Measurements from ENCODE around the gene WNT5B. TPM values are rescaled to one million over a fixed set of nuclear protein-coding genes. Genes with fewer than 3 reads are reported as not detected.
A peak's percentile ranks its signal among the peaks of the same experiment; 100 is the strongest.
"Not testable (repeated sequence)": the region's sequence is repeated elsewhere in the genome, so short reads cannot be mapped to it uniquely, and the experiment has no call there.

The WNT5B gene
- total RNA-seq, 1 donor = 59.0 TPM

- peak within 1 kb of the TSS; percentile 33 for H2AFZ ChIP-seq (ENCODE audit: low read length)
- H3K4me1 ChIP-seq (ENCODE audit: insufficient read depth, low read length) = peaks cover 61% of the 10 kb centered on the region
- H3K4me2 ChIP-seq (ENCODE audit: insufficient read depth, low read length) = peak within 1 kb of the TSS; percentile 93
- no peaks in the 10 kb centered on the region for H3K27me3 ChIP-seq (ENCODE audit: insufficient read depth, low read length)
- H4K20me1 ChIP-seq (ENCODE audit: insufficient read depth, low read length) = peaks cover 39% of the 10 kb centered on the region
- H3K27ac ChIP-seq (ENCODE audit: low read depth, low read length) = peak within 1 kb of the TSS; percentile 86
- peaks cover 88% of the 10 kb centered on the region for H3K79me2 ChIP-seq (ENCODE audit: insufficient read depth, low read length)
- peak within 1 kb of the TSS; percentile 75 for H3K4me3 ChIP-seq (ENCODE audit: insufficient read depth, low read length)
- no peaks in the 10 kb centered on the region for H3K9me3 ChIP-seq (ENCODE audit: low read depth, low read length)
- peak; percentile 95 for DNase-seq (ENCODE audit: insufficient read length, low spot score, missing footprints)
- TF ChIP-seq, protein P1, sequence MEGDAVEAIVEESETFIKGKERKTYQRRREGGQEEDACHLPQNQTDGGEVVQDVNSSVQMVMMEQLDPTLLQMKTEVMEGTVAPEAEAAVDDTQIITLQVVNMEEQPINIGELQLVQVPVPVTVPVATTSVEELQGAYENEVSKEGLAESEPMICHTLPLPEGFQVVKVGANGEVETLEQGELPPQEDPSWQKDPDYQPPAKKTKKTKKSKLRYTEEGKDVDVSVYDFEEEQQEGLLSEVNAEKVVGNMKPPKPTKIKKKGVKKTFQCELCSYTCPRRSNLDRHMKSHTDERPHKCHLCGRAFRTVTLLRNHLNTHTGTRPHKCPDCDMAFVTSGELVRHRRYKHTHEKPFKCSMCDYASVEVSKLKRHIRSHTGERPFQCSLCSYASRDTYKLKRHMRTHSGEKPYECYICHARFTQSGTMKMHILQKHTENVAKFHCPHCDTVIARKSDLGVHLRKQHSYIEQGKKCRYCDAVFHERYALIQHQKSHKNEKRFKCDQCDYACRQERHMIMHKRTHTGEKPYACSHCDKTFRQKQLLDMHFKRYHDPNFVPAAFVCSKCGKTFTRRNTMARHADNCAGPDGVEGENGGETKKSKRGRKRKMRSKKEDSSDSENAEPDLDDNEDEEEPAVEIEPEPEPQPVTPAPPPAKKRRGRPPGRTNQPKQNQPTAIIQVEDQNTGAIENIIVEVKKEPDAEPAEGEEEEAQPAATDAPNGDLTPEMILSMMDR (IDR thresholded peaks at IDR 0.05; ENCODE audit: extremely low read depth, low read depth, low read length) = no peak
- peaks cover 7% of the 10 kb centered on the region for H3K36me3 ChIP-seq (ENCODE audit: insufficient read depth, low read length)
Measured at GRCh38 chr12:1594261-1595025, 34.6 kb upstream of the WNT5B start, which contains the start of gene FBXL14. TSS of gene FBXL14 (minus strand) at chr12:1594581. CDS start at chr12:1594066, 515 bp downstream.

GRCh38 chr12:1595026-1595561 lies 33.9 kb upstream of the WNT5B start:
- no peak for DNase-seq (ENCODE audit: insufficient read length, low spot score, missing footprints)
- TF ChIP-seq, protein P1 (IDR thresholded peaks at IDR 0.05; ENCODE audit: extremely low read depth, low read depth, low read length) = no peak
- peak overlapping the region; percentile 75 for H3K4me3 ChIP-seq (ENCODE audit: insufficient read depth, low read length)

GRCh38 chr12:1595690-1596347 lies 33.2 kb upstream of the WNT5B start:
- peak overlapping the region; percentile 33 for H2AFZ ChIP-seq (ENCODE audit: low read length)
- peaks cover 47% of the 10 kb centered on the region for H3K4me1 ChIP-seq (ENCODE audit: insufficient read depth, low read length)
- peaks cover 27% of the 10 kb centered on the region for H4K20me1 ChIP-seq (ENCODE audit: insufficient read depth, low read length)
- H3K27ac ChIP-seq (ENCODE audit: low read depth, low read length) = peak overlapping the region; percentile 86
- peak; percentile 83 for DNase-seq (ENCODE audit: insufficient read length, low spot score, missing footprints)
- H3K9me3 ChIP-seq (ENCODE audit: low read depth, low read length) = no peaks in the 10 kb centered on the region
- peaks cover 5% of the 10 kb centered on the region for H3K36me3 ChIP-seq (ENCODE audit: insufficient read depth, low read length)
- H3K4me2 ChIP-seq (ENCODE audit: insufficient read depth, low read length) = peak overlapping the region; percentile 93
- peak overlapping the region; percentile 75 for H3K4me3 ChIP-seq (ENCODE audit: insufficient read depth, low read length)
- no peaks in the 10 kb centered on the region for H3K27me3 ChIP-seq (ENCODE audit: insufficient read depth, low read length)
- TF ChIP-seq, protein P1 (IDR thresholded peaks at IDR 0.05; ENCODE audit: extremely low read depth, low read depth, low read length) = no peak
- peaks cover 88% of the 10 kb centered on the region for H3K79me2 ChIP-seq (ENCODE audit: insufficient read depth, low read length)

More at GRCh38 chr12:1595026-1595561, 33.9 kb upstream of the WNT5B start:
- Histone ChIP-seq H3K4me2 (ENCODE audit: insufficient read depth, low read length) (peak overlapping the region; percentile 93), H3K36me3 (ENCODE audit: insufficient read depth, low read length) (peaks cover 5% of the 10 kb centered on the region), H3K4me1 (ENCODE audit: insufficient read depth, low read length) (peaks cover 54% of the 10 kb centered on the region), H3K9me3 (ENCODE audit: low read depth, low read length) (no peaks in the 10 kb centered on the region), H4K20me1 (ENCODE audit: insufficient read depth, low read length) (peaks cover 34% of the 10 kb centered on the region), H3K79me2 (ENCODE audit: insufficient read depth, low read length) (peaks cover 88% of the 10 kb centered on the region), H3K27me3 (ENCODE audit: insufficient read depth, low read length) (no peaks in the 10 kb centered on the region), H3K27ac (ENCODE audit: low read depth, low read length) (peak overlapping the region; percentile 86), H2AFZ (ENCODE audit: low read length) (peak overlapping the region; percentile 33)

DNA sequence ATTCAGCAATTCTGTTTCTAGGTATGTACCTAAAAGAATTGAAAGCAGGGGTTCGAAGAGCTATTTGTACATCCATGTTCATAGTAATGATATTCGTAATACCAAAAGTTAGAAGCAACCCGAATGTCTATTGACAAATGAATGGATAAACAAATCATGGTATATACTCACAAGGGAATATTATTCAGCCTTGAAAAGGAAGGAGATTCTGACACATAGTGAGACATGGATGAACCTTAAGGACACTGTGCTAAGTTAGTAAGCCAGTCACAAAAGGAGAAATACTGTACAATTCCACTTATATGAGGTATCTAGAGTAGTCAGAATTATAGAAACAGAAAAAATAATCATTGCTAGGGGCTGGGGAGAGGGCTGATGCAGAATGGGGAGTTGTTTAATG lies 30.3 kb upstream of the WNT5B start:
- Histone ChIP-seq H3K79me2 (ENCODE audit: insufficient read depth, low read length) (peaks cover 89% of the 10 kb centered on the region), H3K36me3 (ENCODE audit: insufficient read depth, low read length) (no peaks in the 10 kb centered on the region), H3K9me3 (ENCODE audit: low read depth, low read length) (no peaks in the 10 kb centered on the region), H3K4me1 (ENCODE audit: insufficient read depth, low read length) (peaks cover 34% of the 10 kb centered on the region), H3K27ac (ENCODE audit: low read depth, low read length) (no peak overlapping the region), H3K27me3 (ENCODE audit: insufficient read depth, low read length) (no peaks in the 10 kb centered on the region), H3K4me2 (ENCODE audit: insufficient read depth, low read length) (no peak overlapping the region), H4K20me1 (ENCODE audit: insufficient read depth, low read length) (peaks cover 3% of the 10 kb centered on the region), H2AFZ (ENCODE audit: low read length) (no peak overlapping the region), H3K4me3 (ENCODE audit: insufficient read depth, low read length) (no peak overlapping the region)
- DNase-seq (ENCODE audit: insufficient read length, low spot score, missing footprints) = no peak
- TF ChIP-seq, protein P1 (IDR thresholded peaks at IDR 0.05; ENCODE audit: extremely low read depth, low read depth, low read length) = no peak

DNA sequence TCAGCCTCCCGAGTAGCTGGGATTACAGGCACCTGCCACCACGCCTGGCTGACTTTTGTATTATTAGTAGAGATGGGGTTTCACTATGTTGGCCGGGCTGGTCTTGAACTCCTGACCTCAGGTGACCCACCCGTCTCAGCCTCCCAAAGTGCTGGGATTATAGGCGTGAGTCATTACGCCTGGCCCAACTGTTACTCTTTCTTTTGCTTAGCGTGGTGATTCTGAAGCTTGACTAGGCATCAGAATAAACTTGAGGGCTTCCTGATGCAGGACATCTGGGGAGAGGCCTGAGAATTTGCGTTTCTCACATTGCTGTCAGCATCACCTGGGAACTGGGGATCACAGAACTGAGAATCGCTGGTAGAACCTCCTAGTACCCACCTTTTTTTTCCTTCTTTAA lies 26.3 kb upstream of the WNT5B start:
- Histone ChIP-seq H3K4me1 (ENCODE audit: insufficient read depth, low read length) (peaks cover 44% of the 10 kb centered on the region), H4K20me1 (ENCODE audit: insufficient read depth, low read length) (peaks cover 14% of the 10 kb centered on the region), H3K79me2 (ENCODE audit: insufficient read depth, low read length) (peaks cover 87% of the 10 kb centered on the region), H3K27ac (ENCODE audit: low read depth, low read length) (peak overlapping the region; percentile 87)
- H3K4me2 ChIP-seq (ENCODE audit: insufficient read depth, low read length); H3K9me3 ChIP-seq (ENCODE audit: low read depth, low read length); H3K4me3 ChIP-seq (ENCODE audit: insufficient read depth, low read length); H3K27me3 ChIP-seq (ENCODE audit: insufficient read depth, low read length); DNase-seq (ENCODE audit: insufficient read length, low spot score, missing footprints); H3K36me3 ChIP-seq (ENCODE audit: insufficient read depth, low read length); H2AFZ ChIP-seq (ENCODE audit: low read length): not testable (repeated sequence)
